ENCODE measurements around the gene MINDY4.

The MINDY4 gene

GRCh38 chr7:30913821-30914515, 142.8 kb downstream of the MINDY4 start:
- no peak for DNase-seq (ENCODE audit: low read depth in 3 of 3, low spot score in 1 of 3)

GRCh38 chr7:30914596-30914995, 143.4 kb downstream of the MINDY4 start:
- no peak for DNase-seq (ENCODE audit: low read depth in 3 of 3, low spot score in 1 of 3)

- no peak for DNase-seq (ENCODE audit: low read depth in 3 of 3, low spot score in 1 of 3)
These were observed 143.9 kb downstream of the MINDY4 start for GRCh38 chr7:30915005-30915601.

- DNase-seq (ENCODE audit: low read depth in 3 of 3, low spot score in 1 of 3): no peak
These were observed 144.5 kb downstream of the MINDY4 start for GRCh38 chr7:30915751-30916150.

- DNase-seq (ENCODE audit: low read depth in 3 of 3, low spot score in 1 of 3): no peak
These were observed 145.0 kb downstream of the MINDY4 start for GRCh38 chr7:30916255-30916654.

GRCh38 chr7:30916767-30917166, 145.6 kb downstream of the MINDY4 start:
- no peak for DNase-seq (ENCODE audit: low read depth in 3 of 3, low spot score in 1 of 3)

- no peak for DNase-seq (ENCODE audit: low read depth in 3 of 3, low spot score in 1 of 3)
These were observed 146.1 kb downstream of the MINDY4 start for GRCh38 chr7:30917216-30917893.

- no peak for DNase-seq (ENCODE audit: low read depth in 3 of 3, low spot score in 1 of 3)
These were observed 147.5 kb downstream of the MINDY4 start for GRCh38 chr7:30918676-30919075.

GRCh38 chr7:30920021-30920583, 148.9 kb downstream of the MINDY4 start:
- no peak for DNase-seq (ENCODE audit: low read depth in 3 of 3, low spot score in 1 of 3)

- no peak for DNase-seq (ENCODE audit: low read depth in 3 of 3, low spot score in 1 of 3)
These were observed 149.6 kb downstream of the MINDY4 start for GRCh38 chr7:30920584-30921539.

- no peak for DNase-seq (ENCODE audit: low read depth in 3 of 3, low spot score in 1 of 3)
These were observed 150.6 kb downstream of the MINDY4 start for GRCh38 chr7:30921540-30922401.

GRCh38 chr7:30922596-30922995, 151.4 kb downstream of the MINDY4 start:
- no peak for DNase-seq (ENCODE audit: low read depth in 3 of 3, low spot score in 1 of 3)

GRCh38 chr7:30923009-30923773, 152.0 kb downstream of the MINDY4 start:
- no peak for DNase-seq (ENCODE audit: low read depth in 3 of 3, low spot score in 1 of 3)

GRCh38 chr7:30923774-30924413, 152.7 kb downstream of the MINDY4 start:
- DNase-seq (ENCODE audit: low read depth in 3 of 3, low spot score in 1 of 3): no peak

- DNase-seq (ENCODE audit: low read depth in 3 of 3, low spot score in 1 of 3): no peak
These were observed 153.4 kb downstream of the MINDY4 start for GRCh38 chr7:30924624-30925023.

GRCh38 chr7:30925117-30925516, 153.9 kb downstream of the MINDY4 start:
- DNase-seq (ENCODE audit: low read depth in 3 of 3, low spot score in 1 of 3): no peak

GRCh38 chr7:30925913-30926312, 154.7 kb downstream of the MINDY4 start:
- DNase-seq (ENCODE audit: low read depth in 3 of 3, low spot score in 1 of 3): no peak

- no peak for DNase-seq (ENCODE audit: low read depth in 3 of 3, low spot score in 1 of 3)
These were observed 155.1 kb downstream of the MINDY4 start for GRCh38 chr7:30926313-30926712.

- no peak for DNase-seq (ENCODE audit: low read depth in 3 of 3, low spot score in 1 of 3)
These were observed 155.8 kb downstream of the MINDY4 start for GRCh38 chr7:30927040-30927439.
